Muscle layer of colon (tissue), 2 donors: ENCODE data around the gene BBOX1.

Source experiments
- H3K27ac ChIP-seq: one replicate; pipeline ENCODE4 v1.7.0; 2013; ENCODE audit warnings: low read depth, mild to moderate bottlenecking, low read length, moderate library complexity
- H3K27me3 ChIP-seq, 2 donors: one replicate each; pipeline ENCODE4 v1.7.0; 2013; ENCODE audit warnings: low read length in 2 of 2, mild to moderate bottlenecking in 2 of 2; ENCODE audit not compliant: insufficient read depth in 2 of 2, control insufficient read depth in 1 of 2
- H3K36me3 ChIP-seq: one replicate; pipeline ENCODE4 v1.7.0; 2013; ENCODE audit warnings: mild to moderate bottlenecking, low read length; ENCODE audit not compliant: insufficient read depth
- H3K4me1 ChIP-seq: one replicate; pipeline ENCODE4 v1.7.0; 2013; ENCODE audit warnings: mild to moderate bottlenecking, low read length; ENCODE audit not compliant: insufficient read depth
- H3K4me3 ChIP-seq, 2 donors: one replicate each; pipeline ENCODE4 v1.7.0; 2013; ENCODE audit warnings: low read length in 2 of 2, low read depth in 1 of 2, mild to moderate bottlenecking in 1 of 2, moderate library complexity in 1 of 2
- H3K9ac ChIP-seq: one replicate; pipeline ENCODE4 v1.7.0; 2013; ENCODE audit warnings: low read length
- H3K9me3 ChIP-seq: one replicate; pipeline ENCODE4 v1.7.0; 2013; ENCODE audit warnings: mild to moderate bottlenecking, low read length
- donor health status: abdominal sarcoma.
- donor health status: Adenocarcinoma of cecum.

The BBOX1 gene

GRCh38 chr11:27008811-27009535 is 31.6 kb upstream of the BBOX1 start:
- no peaks in the 10 kb centered on the region for H3K36me3 ChIP-seq
- H3K9me3 ChIP-seq = no peaks in the 10 kb centered on the region
- no peaks in the 10 kb centered on the region for H3K27me3 ChIP-seq
- H3K4me1 ChIP-seq = peaks cover 27% of the 10 kb centered on the region
- no peak overlapping the region for H3K27ac ChIP-seq
- H3K4me3 ChIP-seq = no peak overlapping the region
- H3K9ac ChIP-seq = no peak overlapping the region

GRCh38 chr11:27011560-27012233 is 28.9 kb upstream of the BBOX1 start:
- Histone ChIP-seq H3K27ac (peak overlapping the region; percentile 1), H3K4me1 (peaks cover 32% of the 10 kb centered on the region), H3K9me3 (no peaks in the 10 kb centered on the region), H3K36me3 (no peaks in the 10 kb centered on the region), H3K4me3 (no peak overlapping the region), H3K27me3 (no peaks in the 10 kb centered on the region), H3K9ac (no peak overlapping the region)

DNA sequence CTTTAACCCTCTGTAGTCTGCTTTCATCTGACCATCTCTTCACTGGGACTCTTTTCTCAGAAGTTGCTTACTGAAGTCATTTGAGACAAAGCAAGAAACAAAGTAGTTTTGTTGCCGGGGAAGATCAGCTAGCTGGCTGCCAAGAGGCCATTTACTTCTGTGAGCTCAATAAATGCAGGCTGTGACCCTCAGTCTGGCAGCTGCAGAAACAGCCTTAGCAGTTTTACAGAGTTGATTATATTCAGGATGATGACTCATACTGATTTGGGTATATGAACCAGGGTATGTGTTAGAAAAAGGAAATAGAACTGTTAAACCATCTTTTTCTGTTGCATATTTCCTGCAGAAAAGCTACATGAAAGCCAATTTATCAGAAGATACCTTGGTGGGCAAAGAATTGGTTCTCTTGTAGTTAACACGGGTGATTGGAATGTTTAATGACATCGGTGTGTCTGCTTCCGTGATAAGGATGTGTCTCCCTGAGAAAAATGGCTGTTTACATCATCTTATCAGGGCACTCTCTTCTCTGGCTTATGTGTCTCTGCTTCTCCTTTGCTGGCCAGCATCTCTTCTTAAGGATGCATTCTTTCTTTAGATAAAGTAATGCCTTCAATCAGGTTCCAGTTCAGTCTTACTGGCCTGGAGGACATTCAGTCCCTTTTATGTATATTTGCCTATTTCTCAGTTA is 28.2 kb upstream of the BBOX1 start:
- H3K4me3 ChIP-seq = peak overlapping the region in 1 of 2 donors; percentile 2
- peak overlapping the region; percentile 67 for H3K27ac ChIP-seq
- H3K27me3 ChIP-seq = no peaks in the 10 kb centered on the region
- peaks cover 32% of the 10 kb centered on the region for H3K4me1 ChIP-seq
- no peak overlapping the region for H3K9ac ChIP-seq
- H3K9me3 ChIP-seq = no peaks in the 10 kb centered on the region
- H3K36me3 ChIP-seq = no peaks in the 10 kb centered on the region

DNA sequence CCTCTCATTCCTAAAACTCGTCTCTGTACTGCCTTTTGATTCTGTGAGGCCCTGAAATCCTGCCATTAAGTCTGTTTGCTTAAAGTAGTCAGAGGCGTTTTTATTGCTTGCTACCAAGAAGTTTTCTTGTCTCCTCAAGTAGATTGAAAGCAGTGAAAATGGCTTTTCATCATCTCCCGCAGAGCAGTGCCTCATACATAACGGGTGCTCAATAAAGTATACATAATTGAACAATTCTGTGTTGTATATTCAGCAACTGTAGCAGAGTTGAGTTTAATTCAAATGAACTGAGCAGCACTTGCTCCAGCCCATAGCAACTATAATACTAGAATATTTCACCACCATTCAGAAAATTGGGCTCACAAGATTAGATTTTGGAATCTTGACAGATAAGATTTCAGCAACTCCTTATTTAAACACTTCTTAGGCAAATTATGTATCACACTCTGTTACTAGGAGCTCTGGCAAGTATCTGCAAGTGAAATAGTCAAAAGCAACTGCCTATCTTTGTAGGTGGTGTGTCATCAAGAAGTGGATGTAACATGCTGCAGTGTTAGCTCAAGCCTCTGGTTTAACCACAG is 26.7 kb upstream of the BBOX1 start:
- Histone ChIP-seq H3K27ac (peak overlapping the region; percentile 73), H3K9ac (no peak overlapping the region), H3K4me1 (peaks cover 32% of the 10 kb centered on the region), H3K9me3 (no peaks in the 10 kb centered on the region), H3K27me3 (no peaks in the 10 kb centered on the region), H3K4me3 (no peak overlapping the region), H3K36me3 (no peaks in the 10 kb centered on the region)

GRCh38 chr11:27018902-27019529 is 21.6 kb upstream of the BBOX1 start:
- Histone ChIP-seq H3K9me3 (no peaks in the 10 kb centered on the region), H3K36me3 (no peaks in the 10 kb centered on the region), H3K27ac (no peak overlapping the region), H3K4me1 (peaks cover 5% of the 10 kb centered on the region), H3K27me3 (no peaks in the 10 kb centered on the region), H3K9ac (no peak overlapping the region), H3K4me3 (no peak overlapping the region)

DNA sequence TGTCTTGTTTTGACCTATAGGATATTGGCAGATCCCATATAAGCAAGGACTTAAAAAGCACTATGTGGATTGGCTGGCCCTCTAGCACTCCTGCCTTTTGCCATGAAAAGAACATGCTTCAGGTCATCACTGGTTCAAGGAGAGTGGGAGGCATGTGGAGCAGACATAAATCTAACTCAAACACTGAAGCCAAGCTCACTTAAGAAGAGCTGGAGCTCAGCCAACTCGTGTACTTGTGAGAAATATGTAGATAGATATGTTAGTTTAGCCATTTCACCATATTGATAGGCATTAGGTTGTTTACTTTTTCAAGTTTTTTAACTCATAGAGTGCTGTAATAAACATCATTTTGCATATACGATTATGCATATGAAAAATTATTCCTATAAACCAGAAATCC is 19.9 kb upstream of the BBOX1 start:
- Histone ChIP-seq H3K4me1 (no peaks in the 10 kb centered on the region), H3K9me3 (no peaks in the 10 kb centered on the region), H3K36me3 (no peaks in the 10 kb centered on the region), H3K4me3 (no peak overlapping the region), H3K9ac (no peak overlapping the region), H3K27ac (no peak overlapping the region), H3K27me3 (no peaks in the 10 kb centered on the region)

GRCh38 chr11:27022659-27023251 is 17.9 kb upstream of the BBOX1 start:
- Histone ChIP-seq H3K36me3 (no peaks in the 10 kb centered on the region), H3K4me1 (no peaks in the 10 kb centered on the region), H3K27ac (no peak overlapping the region), H3K27me3 (no peaks in the 10 kb centered on the region), H3K4me3 (no peak overlapping the region), H3K9ac (no peak overlapping the region), H3K9me3 (no peaks in the 10 kb centered on the region)

DNA sequence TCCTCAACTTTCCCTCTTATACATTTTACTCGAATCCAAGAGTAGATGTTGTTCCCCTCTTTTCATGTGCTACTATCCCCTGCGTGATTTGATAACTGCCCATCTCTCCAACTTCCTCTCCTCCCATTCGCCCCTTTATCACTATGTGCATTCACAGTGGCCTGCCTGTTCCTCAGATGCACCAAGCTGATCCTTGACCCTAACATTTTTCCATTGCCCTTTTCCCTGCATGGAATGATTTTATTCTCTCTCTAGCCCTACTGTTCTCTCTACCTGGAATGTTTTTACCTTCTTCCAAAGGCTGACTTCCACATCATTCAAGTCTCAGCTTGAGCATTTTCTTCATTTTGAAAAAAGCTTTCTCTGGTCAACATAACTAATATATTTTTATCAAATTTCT is 15.8 kb upstream of the BBOX1 start:
- H3K27me3 ChIP-seq = no peaks in the 10 kb centered on the region
- no peak overlapping the region for H3K9ac ChIP-seq
- H3K4me1 ChIP-seq = no peaks in the 10 kb centered on the region
- no peaks in the 10 kb centered on the region for H3K36me3 ChIP-seq
- H3K4me3 ChIP-seq = no peak overlapping the region
- H3K9me3 ChIP-seq = no peaks in the 10 kb centered on the region
- H3K27ac ChIP-seq = no peak overlapping the region

GRCh38 chr11:27025312-27025955 is 15.2 kb upstream of the BBOX1 start:
- Histone ChIP-seq H3K4me1 (no peaks in the 10 kb centered on the region), H3K4me3 (no peak overlapping the region), H3K36me3 (no peaks in the 10 kb centered on the region), H3K9me3 (no peaks in the 10 kb centered on the region), H3K9ac (no peak overlapping the region), H3K27ac (no peak overlapping the region), H3K27me3 (no peaks in the 10 kb centered on the region)

GRCh38 chr11:27025957-27026733 is 14.5 kb upstream of the BBOX1 start:
- H3K27ac ChIP-seq = no peak overlapping the region
- H3K36me3 ChIP-seq = no peaks in the 10 kb centered on the region
- H3K4me3 ChIP-seq = no peak overlapping the region
- no peaks in the 10 kb centered on the region for H3K4me1 ChIP-seq
- H3K9me3 ChIP-seq = no peaks in the 10 kb centered on the region
- no peak overlapping the region for H3K9ac ChIP-seq
- no peaks in the 10 kb centered on the region for H3K27me3 ChIP-seq
